HG03064 (cell line): ENCODE results near the gene MRPS11.
"Not testable (repeated sequence)": the region's sequence is repeated elsewhere in the genome, so short reads cannot be mapped to it uniquely, and the experiment has no call there.

ENCODE experiments used
- ATAC-seq: cut with Tn5 transposase; IDR thresholded peaks from one replicate; pipeline ENCODE4 v1.9.1; 2021; ENCODE audit warnings: low read depth; ENCODE audit not compliant: unreplicated experiment

MRPS11 gene

GRCh38 chr15:88467073-88467934 is at the start of gene MRPS11, which contains the start of gene MRPL46:
Gene MRPS11 (plus strand): TSS chr15:88467708. CDS start chr15:88467718, 10 bp downstream.
Gene MRPL46 (minus strand): TSS chr15:88467388. CDS start chr15:88467377, 11 bp downstream.
- ATAC-seq, result peak; percentile 83

GRCh38 chr15:88419830-88420229 is 47.7 kb upstream of the MRPS11 start:
- ATAC-seq, result no peak

- no peak for ATAC-seq
These were observed 44.2 kb upstream of the MRPS11 start for GRCh38 chr15:88423331-88423730.

- ATAC-seq, result no peak
These were observed 41.2 kb upstream of the MRPS11 start for GRCh38 chr15:88426304-88426703.

- no peak for ATAC-seq
These were observed 39.5 kb upstream of the MRPS11 start for GRCh38 chr15:88428053-88428452.

- ATAC-seq, result no peak
These were observed 38.5 kb upstream of the MRPS11 start for GRCh38 chr15:88428805-88429605.

- no peak for ATAC-seq
These were observed 37.5 kb upstream of the MRPS11 start for GRCh38 chr15:88430051-88430450.

GRCh38 chr15:88431441-88431840 is 36.1 kb upstream of the MRPS11 start:
- no peak for ATAC-seq

- no peak for ATAC-seq
These were observed 34.3 kb upstream of the MRPS11 start for GRCh38 chr15:88433046-88433685.

GRCh38 chr15:88434106-88434505 is 33.4 kb upstream of the MRPS11 start:
- not testable (repeated sequence) for ATAC-seq

- ATAC-seq, result no peak
These were observed 29.3 kb upstream of the MRPS11 start for GRCh38 chr15:88438181-88438580.

GRCh38 chr15:88440021-88440420 is 27.5 kb upstream of the MRPS11 start:
- ATAC-seq, result no peak

- ATAC-seq, result no peak
These were observed 26.3 kb upstream of the MRPS11 start for GRCh38 chr15:88441076-88441730.

- ATAC-seq, result no peak
These were observed 20.3 kb upstream of the MRPS11 start for GRCh38 chr15:88447206-88447605.

GRCh38 chr15:88447741-88448140 is 19.8 kb upstream of the MRPS11 start:
- no peak for ATAC-seq

GRCh38 chr15:88448991-88449461 is 18.5 kb upstream of the MRPS11 start:
- ATAC-seq, result no peak

- ATAC-seq, result no peak
These were observed 17.9 kb upstream of the MRPS11 start for GRCh38 chr15:88449581-88449980.

- ATAC-seq, result no peak
These were observed 17.2 kb upstream of the MRPS11 start for GRCh38 chr15:88450125-88450798.

- no peak for ATAC-seq
These were observed 13.9 kb upstream of the MRPS11 start for GRCh38 chr15:88453651-88454050.

GRCh38 chr15:88454236-88454635 is 13.3 kb upstream of the MRPS11 start:
- no peak for ATAC-seq
